Glutamatergic neuron (in vitro differentiated cells): ENCODE data around the gene CD2AP. TPM values are rescaled to one million over a fixed set of nuclear protein-coding genes. Genes with fewer than 3 reads are reported as not detected.

Experiments used
- DNase-seq: peaks from one replicate; pipeline ENCODE4 v3.0.0; 2022
- H3K27ac Mint-ChIP-seq: one replicate; pipeline ENCODE4 v1.8.0; 2020; ENCODE audit warnings: mild to moderate bottlenecking, mixed read lengths, inconsistent platforms; ENCODE audit not compliant: unreplicated experiment
- H3K27me3 Mint-ChIP-seq: one replicate; pipeline ENCODE4 v1.8.0; 2020; ENCODE audit warnings: mild to moderate bottlenecking, moderate library complexity, mixed read lengths, inconsistent platforms; ENCODE audit not compliant: unreplicated experiment
- H3K36me3 Mint-ChIP-seq: one replicate; pipeline ENCODE4 v1.8.0; 2020; ENCODE audit warnings: mild to moderate bottlenecking, mixed read lengths, inconsistent platforms; ENCODE audit not compliant: unreplicated experiment
- H3K4me1 Mint-ChIP-seq: one replicate; pipeline ENCODE4 v1.8.0; 2020; ENCODE audit warnings: mild to moderate bottlenecking, low read depth, mixed read lengths, inconsistent platforms; ENCODE audit not compliant: unreplicated experiment
- H3K4me3 Mint-ChIP-seq: one replicate; pipeline ENCODE4 v1.8.0; 2020; ENCODE audit warnings: mild to moderate bottlenecking, mixed read lengths, inconsistent platforms; ENCODE audit not compliant: unreplicated experiment
- H3K9me3 Mint-ChIP-seq: one replicate; pipeline ENCODE4 v1.8.0; 2020; ENCODE audit warnings: mild to moderate bottlenecking, moderate library complexity, mixed read lengths, inconsistent platforms; ENCODE audit not compliant: unreplicated experiment
- CTCF ChIP-seq: fragments of 200-600 bp; sonication (generic); IDR thresholded peaks from one replicate; pipeline ENCODE4 v1.5.0; 2021; ENCODE audit not compliant: partially characterized antibody, unreplicated experiment
- total RNA-seq: library from RNA; stranded (reverse); fragmentation: NEBNext Ultra II Directional; extraction: Animal tissue kit (Norgen Biotek cat#: 25700); gene quantifications from one replicate; pipeline ENCODE4 v1.2.1, GENCODE V29; 2021; ENCODE audit not compliant: unreplicated experiment

Gene CD2AP
- total RNA-seq, 1 donor from 2014 or later, result 14.9 TPM

GRCh38 chr6:47674673-47675072, 197.1 kb downstream of the CD2AP start:
- H3K36me3 Mint-ChIP-seq, result no peaks in the 10 kb centered on the region
- TF ChIP-seq CTCF, result no peak
- H3K9me3 Mint-ChIP-seq, result no peaks in the 10 kb centered on the region
- no peak for DNase-seq
- H3K4me3 Mint-ChIP-seq, result no peak overlapping the region
- H3K27me3 Mint-ChIP-seq, result peaks cover 2% of the 10 kb centered on the region
- H3K4me1 Mint-ChIP-seq, result peaks cover 4% of the 10 kb centered on the region
- no peak overlapping the region for H3K27ac Mint-ChIP-seq

Other genes with a start within 250 kb of the CD2AP start
- 27.1 TPM for gene TNFRSF21, start 167.9 kb upstream of the CD2AP start, total RNA-seq
- not detected for gene ADGRF4, start 220.8 kb downstream of the CD2AP start, total RNA-seq